Measurements from ENCODE around the gene FRYL.

Gene FRYL

DNA sequence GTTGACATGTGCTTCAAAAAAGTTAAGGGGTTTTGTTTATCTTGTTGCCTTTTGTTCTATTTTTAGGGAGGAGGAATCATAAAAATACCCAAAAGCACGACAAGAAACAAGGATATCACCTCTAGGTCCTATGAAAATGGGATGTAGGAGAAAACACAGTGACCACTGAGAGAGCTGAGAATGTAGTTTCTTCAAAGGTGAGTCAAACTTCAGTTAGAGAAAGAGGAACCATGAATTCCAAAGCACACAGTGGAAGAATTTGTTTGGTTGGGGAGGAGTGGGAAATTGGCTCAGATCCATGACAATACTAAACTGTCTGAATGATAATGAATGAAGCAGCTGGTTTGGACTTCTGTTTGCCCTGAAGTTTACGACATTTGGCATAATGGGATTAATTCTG lies 19.1 kb upstream of the FRYL start:
- no peak for DNase-seq (ENCODE audit: low read depth)
- Histone ChIP-seq H3K36me3 (ENCODE audit: control insufficient read depth, insufficient read depth, low read length, severe bottlenecking) (no peaks in the 10 kb centered on the region), H3K4me3 (ENCODE audit: low read length) (no peak overlapping the region), H3K27me3 (replicated peaks; ENCODE audit: control insufficient read depth, insufficient read depth, low read length) (no peaks in the 10 kb centered on the region), H3K9ac (ENCODE audit: low read length) (no peak overlapping the region), H3K9me3 (ENCODE audit: control insufficient read depth, low read length) (no peaks in the 10 kb centered on the region), H3K4me1 (ENCODE audit: control insufficient read depth, insufficient read depth, low read length) (no peaks in the 10 kb centered on the region)

- no peaks in the 10 kb centered on the region for H3K9me3 ChIP-seq (ENCODE audit: control insufficient read depth, low read length)
- no peaks in the 10 kb centered on the region for H3K27me3 ChIP-seq (replicated peaks; ENCODE audit: control insufficient read depth, insufficient read depth, low read length)
- H3K4me1 ChIP-seq (ENCODE audit: control insufficient read depth, insufficient read depth, low read length): no peaks in the 10 kb centered on the region
- no peak overlapping the region for H3K4me3 ChIP-seq (ENCODE audit: low read length)
- no peaks in the 10 kb centered on the region for H3K36me3 ChIP-seq (ENCODE audit: control insufficient read depth, insufficient read depth, low read length, severe bottlenecking)
- H3K9ac ChIP-seq (ENCODE audit: low read length): no peak overlapping the region
- DNase-seq (ENCODE audit: low read depth): no peak
These were observed 18.0 kb upstream of the FRYL start for GRCh38 chr4:48798117-48798516.

GRCh38 chr4:48796927-48797679 lies 17.0 kb upstream of the FRYL start:
- Histone ChIP-seq H3K9me3 (ENCODE audit: control insufficient read depth, low read length) (no peaks in the 10 kb centered on the region), H3K27me3 (replicated peaks; ENCODE audit: control insufficient read depth, insufficient read depth, low read length) (no peaks in the 10 kb centered on the region), H3K36me3 (ENCODE audit: control insufficient read depth, insufficient read depth, low read length, severe bottlenecking) (no peaks in the 10 kb centered on the region), H3K4me3 (ENCODE audit: low read length) (no peak overlapping the region), H3K4me1 (ENCODE audit: control insufficient read depth, insufficient read depth, low read length) (peaks cover 5% of the 10 kb centered on the region), H3K9ac (ENCODE audit: low read length) (no peak overlapping the region)
- no peak for DNase-seq (ENCODE audit: low read depth)

- Histone ChIP-seq H3K27me3 (replicated peaks; ENCODE audit: control insufficient read depth, insufficient read depth, low read length) (no peaks in the 10 kb centered on the region), H3K9ac (ENCODE audit: low read length) (no peak overlapping the region), H3K4me1 (ENCODE audit: control insufficient read depth, insufficient read depth, low read length) (peaks cover 5% of the 10 kb centered on the region), H3K4me3 (ENCODE audit: low read length) (no peak overlapping the region), H3K9me3 (ENCODE audit: control insufficient read depth, low read length) (no peaks in the 10 kb centered on the region), H3K36me3 (ENCODE audit: control insufficient read depth, insufficient read depth, low read length, severe bottlenecking) (no peaks in the 10 kb centered on the region)
- no peak for DNase-seq (ENCODE audit: low read depth)
These were observed 16.3 kb upstream of the FRYL start for GRCh38 chr4:48796191-48796926.

- Histone ChIP-seq H3K4me3 (ENCODE audit: low read length) (no peak overlapping the region), H3K9ac (ENCODE audit: low read length) (no peak overlapping the region), H3K36me3 (ENCODE audit: control insufficient read depth, insufficient read depth, low read length, severe bottlenecking) (no peaks in the 10 kb centered on the region), H3K4me1 (ENCODE audit: control insufficient read depth, insufficient read depth, low read length) (peaks cover 10% of the 10 kb centered on the region), H3K27me3 (replicated peaks; ENCODE audit: control insufficient read depth, insufficient read depth, low read length) (no peaks in the 10 kb centered on the region), H3K9me3 (ENCODE audit: control insufficient read depth, low read length) (no peaks in the 10 kb centered on the region)
- DNase-seq (ENCODE audit: low read depth): no peak
These were observed 15.0 kb upstream of the FRYL start for GRCh38 chr4:48795108-48795507.

DNA sequence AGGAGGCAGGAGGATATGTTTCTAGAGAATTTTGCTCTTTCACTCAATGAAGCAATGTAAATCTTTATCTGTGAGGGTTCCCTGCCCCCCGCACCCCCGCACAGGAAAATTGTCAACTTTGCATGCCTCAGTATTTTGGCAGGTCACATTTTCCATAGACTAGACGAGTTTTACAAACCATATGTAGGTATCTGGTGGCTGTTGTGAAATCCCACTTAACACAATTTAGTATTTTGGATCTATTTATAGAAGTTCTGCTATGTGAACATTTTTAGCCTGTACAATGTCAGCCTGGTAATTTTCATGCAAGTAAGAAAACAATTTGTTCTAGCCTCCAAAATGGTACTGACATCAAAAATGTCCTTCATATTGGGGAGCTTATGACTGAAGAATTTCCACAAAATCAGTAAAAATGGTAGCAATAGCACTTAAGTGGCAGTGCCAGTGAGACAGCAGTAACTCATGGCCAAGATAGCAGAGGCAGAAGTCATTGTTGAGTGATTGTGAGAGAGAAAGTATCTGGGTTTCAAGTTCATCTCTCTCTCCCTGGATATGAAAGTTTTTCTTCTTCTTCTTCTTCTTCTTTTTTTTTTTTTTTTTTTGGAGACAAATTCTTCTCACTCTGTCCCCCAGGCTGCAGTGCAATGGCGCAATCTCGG lies 12.4 kb upstream of the FRYL start:
- no peak overlapping the region for H3K9ac ChIP-seq (ENCODE audit: low read length)
- H3K36me3 ChIP-seq (ENCODE audit: control insufficient read depth, insufficient read depth, low read length, severe bottlenecking): no peaks in the 10 kb centered on the region
- no peak overlapping the region for H3K4me3 ChIP-seq (ENCODE audit: low read length)
- H3K27me3 ChIP-seq (replicated peaks; ENCODE audit: control insufficient read depth, insufficient read depth, low read length): no peaks in the 10 kb centered on the region
- DNase-seq (ENCODE audit: low read depth): peak; percentile 82
- H3K4me1 ChIP-seq (ENCODE audit: control insufficient read depth, insufficient read depth, low read length): peaks cover 11% of the 10 kb centered on the region
- no peaks in the 10 kb centered on the region for H3K9me3 ChIP-seq (ENCODE audit: control insufficient read depth, low read length)

- no peaks in the 10 kb centered on the region for H3K27me3 ChIP-seq (replicated peaks; ENCODE audit: control insufficient read depth, insufficient read depth, low read length)
- peaks cover 11% of the 10 kb centered on the region for H3K4me1 ChIP-seq (ENCODE audit: control insufficient read depth, insufficient read depth, low read length)
- no peak overlapping the region for H3K9ac ChIP-seq (ENCODE audit: low read length)
- H3K9me3 ChIP-seq (ENCODE audit: control insufficient read depth, low read length): no peaks in the 10 kb centered on the region
- no peak overlapping the region for H3K4me3 ChIP-seq (ENCODE audit: low read length)
- no peak for DNase-seq (ENCODE audit: low read depth)
- no peaks in the 10 kb centered on the region for H3K36me3 ChIP-seq (ENCODE audit: control insufficient read depth, insufficient read depth, low read length, severe bottlenecking)
These were observed 11.2 kb upstream of the FRYL start for GRCh38 chr4:48791313-48791712.

DNA sequence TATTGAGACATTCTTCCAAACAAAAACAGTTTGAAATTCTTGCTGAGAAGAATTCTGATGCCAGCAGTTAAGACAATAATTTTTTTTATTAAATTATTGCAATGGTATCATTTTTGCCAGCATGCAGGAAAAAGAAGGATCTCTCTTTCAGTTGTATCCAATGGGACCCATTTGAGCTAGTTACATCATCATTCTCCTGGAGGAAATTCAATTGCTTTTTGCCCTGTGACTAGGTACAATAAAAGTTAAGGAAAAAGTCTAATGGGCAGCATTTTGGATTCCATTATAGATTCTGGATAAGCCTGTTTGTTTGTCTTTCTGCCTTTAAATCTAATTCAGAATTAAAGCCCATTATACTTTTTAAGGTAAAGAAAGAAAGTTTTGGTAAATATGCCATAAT lies 10.5 kb upstream of the FRYL start:
- DNase-seq (ENCODE audit: low read depth): peak; percentile 9
- no peaks in the 10 kb centered on the region for H3K9me3 ChIP-seq (ENCODE audit: control insufficient read depth, low read length)
- no peak overlapping the region for H3K9ac ChIP-seq (ENCODE audit: low read length)
- H3K36me3 ChIP-seq (ENCODE audit: control insufficient read depth, insufficient read depth, low read length, severe bottlenecking): no peaks in the 10 kb centered on the region
- H3K4me3 ChIP-seq (ENCODE audit: low read length): no peak overlapping the region
- H3K4me1 ChIP-seq (ENCODE audit: control insufficient read depth, insufficient read depth, low read length): peaks cover 11% of the 10 kb centered on the region
- H3K27me3 ChIP-seq (replicated peaks; ENCODE audit: control insufficient read depth, insufficient read depth, low read length): no peaks in the 10 kb centered on the region

DNA sequence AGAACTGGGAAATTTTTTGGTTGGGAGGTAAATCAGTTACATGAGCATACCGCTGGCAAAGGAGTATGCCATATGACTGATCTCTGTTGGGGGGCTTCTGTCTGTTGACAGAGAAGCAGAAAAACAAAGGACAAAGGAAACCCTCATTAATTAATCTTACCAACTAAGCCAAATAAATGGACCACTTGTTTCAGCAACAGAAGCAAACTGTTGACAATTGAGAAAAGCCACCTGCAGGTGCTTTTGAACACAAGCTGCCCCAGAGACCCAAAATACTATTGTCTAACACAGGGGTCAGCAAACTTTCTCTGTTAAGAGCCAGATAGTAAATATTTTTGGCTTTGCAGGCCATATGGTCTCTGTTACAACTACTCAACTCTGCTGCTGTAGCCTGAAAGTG lies 7.0 kb upstream of the FRYL start:
- H3K4me3 ChIP-seq (ENCODE audit: low read length): no peak overlapping the region
- no peaks in the 10 kb centered on the region for H3K9me3 ChIP-seq (ENCODE audit: control insufficient read depth, low read length)
- H3K36me3 ChIP-seq (ENCODE audit: control insufficient read depth, insufficient read depth, low read length, severe bottlenecking): no peaks in the 10 kb centered on the region
- no peaks in the 10 kb centered on the region for H3K27me3 ChIP-seq (replicated peaks; ENCODE audit: control insufficient read depth, insufficient read depth, low read length)
- H3K4me1 ChIP-seq (ENCODE audit: control insufficient read depth, insufficient read depth, low read length): peaks cover 5% of the 10 kb centered on the region
- no peak overlapping the region for H3K9ac ChIP-seq (ENCODE audit: low read length)
- DNase-seq (ENCODE audit: low read depth): no peak

- Histone ChIP-seq H3K4me1 (ENCODE audit: control insufficient read depth, insufficient read depth, low read length) (peaks cover 5% of the 10 kb centered on the region), H3K36me3 (ENCODE audit: control insufficient read depth, insufficient read depth, low read length, severe bottlenecking) (no peaks in the 10 kb centered on the region), H3K27me3 (replicated peaks; ENCODE audit: control insufficient read depth, insufficient read depth, low read length) (no peaks in the 10 kb centered on the region), H3K9me3 (ENCODE audit: control insufficient read depth, low read length) (no peaks in the 10 kb centered on the region), H3K4me3 (ENCODE audit: low read length) (no peak overlapping the region), H3K9ac (ENCODE audit: low read length) (no peak overlapping the region)
- no peak for DNase-seq (ENCODE audit: low read depth)
These were observed 6.5 kb upstream of the FRYL start for GRCh38 chr4:48786549-48786948.

- peaks cover 2% of the 10 kb centered on the region for H3K4me1 ChIP-seq (ENCODE audit: control insufficient read depth, insufficient read depth, low read length)
- no peaks in the 10 kb centered on the region for H3K36me3 ChIP-seq (ENCODE audit: control insufficient read depth, insufficient read depth, low read length, severe bottlenecking)
- no peak overlapping the region for H3K4me3 ChIP-seq (ENCODE audit: low read length)
These were observed 5.2 kb upstream of the FRYL start for GRCh38 chr4:48785302-48785701.

More at GRCh38 chr4:48785302-48785701, 5.2 kb upstream of the FRYL start:
- Histone ChIP-seq H3K9ac (ENCODE audit: low read length) (no peak overlapping the region), H3K9me3 (ENCODE audit: control insufficient read depth, low read length) (no peaks in the 10 kb centered on the region), H3K27me3 (replicated peaks; ENCODE audit: control insufficient read depth, insufficient read depth, low read length) (no peaks in the 10 kb centered on the region)
- no peak for DNase-seq (ENCODE audit: low read depth)

Data from adipocyte (in vitro differentiated cells).